Stimulated activated CD4-positive, alpha-beta T cell treated with anti-CD3 and anti-CD28 coated beads, Interleukin-2, amount 100 ng/mL, for 48 hours (primary cell): ENCODE measurements around the gene C4orf51.

Source experiments
- DNase-seq, 2 donors: peaks; one replicate each; pipeline ENCODE4 v3.0.0-alpha.2; 2020

The C4orf51 gene

GRCh38 chr4:145760961-145761929 is 81.3 kb downstream of the C4orf51 start:
- no peak for DNase-seq

- no peak for DNase-seq
Observed at GRCh38 chr4:145762719-145763118, 82.8 kb downstream of the C4orf51 start.

GRCh38 chr4:145763399-145763798 is 83.5 kb downstream of the C4orf51 start:
- no peak for DNase-seq

GRCh38 chr4:145766273-145766672 is 86.3 kb downstream of the C4orf51 start:
- DNase-seq = no peak

GRCh38 chr4:145769450-145770037 is 89.6 kb downstream of the C4orf51 start:
- DNase-seq = no peak

GRCh38 chr4:145770124-145770523 is 90.2 kb downstream of the C4orf51 start:
- no peak for DNase-seq

- DNase-seq = no peak
Observed at GRCh38 chr4:145772347-145772746, 92.4 kb downstream of the C4orf51 start.

GRCh38 chr4:145773581-145774234 is 93.8 kb downstream of the C4orf51 start:
- DNase-seq = no peak

GRCh38 chr4:145774473-145774872 is 94.5 kb downstream of the C4orf51 start:
- no peak for DNase-seq

- DNase-seq = no peak
Observed at GRCh38 chr4:145775406-145775805, 95.5 kb downstream of the C4orf51 start.

- no peak for DNase-seq
Observed at GRCh38 chr4:145776208-145776607, 96.3 kb downstream of the C4orf51 start.

- DNase-seq = no peak
Observed at GRCh38 chr4:145779319-145779801, 99.4 kb downstream of the C4orf51 start.

- DNase-seq = no peak
Observed at GRCh38 chr4:145781351-145781750, 101.4 kb downstream of the C4orf51 start.
